OCI-LY1 (cell line): ENCODE results near the gene RNF157.

ENCODE experiments used
- CTCF ChIP-seq: fragments of 200-600 bp; sonication (generic), shearing (Covaris generic); IDR thresholded peaks from 2 replicates; pipeline ENCODE4 v1.5.1; 2017; ENCODE audit warnings: mild to moderate bottlenecking, antibody characterized with exemption, low read length, moderate library complexity, mixed read lengths
- EZH2 ChIP-seq: fragments of 200-600 bp; sonication (generic), shearing (Covaris generic); IDR thresholded peaks from 2 replicates; pipeline ENCODE4 v1.8.0; 2017; ENCODE audit warnings: borderline replicate concordance, mixed run types, mild to moderate bottlenecking, antibody characterized with exemption, low read length, moderate library complexity, mixed read lengths

GRCh38 chr17:76140661-76141211 lies 99.6 kb downstream of the RNF157 start:
- TF ChIP-seq CTCF (no peak), EZH2 (no peak)
